GM12878 (cell line): ENCODE measurements around the gene CCDC106. TPM values are rescaled to one million over a fixed set of nuclear protein-coding genes. Genes with fewer than 3 reads are reported as not detected.

Experiments used
- ATAC-seq: fragments of 200-7000 bp; cut with Tn5 transposase; 3 replicates; pipeline ENCODE4 v1.9.1; 2020; ENCODE audit warnings: mild to moderate bottlenecking, moderate library complexity
- BruUV-seq: library from RNA; stranded (reverse); fragments of 400-500 nt; replicated peaks from 2 replicates; lab custom pipeline; 2021; lab: Mats Ljungman, UMichigan
- CTCF ChIA-PET: fragments of 300-600 bp; sonication (Branson Sonifier 250); formaldehyde crosslinking; extraction: SDS; loops from one replicate; lab custom pipeline; 2021; ENCODE audit warnings: inconsistent platforms; lab: Yijun Ruan, JAX
- POLR2A ChIA-PET: fragments of 350-600 bp; formaldehyde crosslinking; extraction: SDS; loops from one replicate; lab custom pipeline; 2021; ENCODE audit warnings: inconsistent platforms; lab: Charles Lee
- RAD21 ChIA-PET: fragments of 300-600 bp; sonication (Branson Sonifier 250); formaldehyde crosslinking; loops from one replicate; lab custom pipeline; 2023; ENCODE audit warnings: antibody characterized with exemption; ENCODE audit not compliant: unreplicated experiment; lab: Charles Lee
- SMC1A ChIA-PET: fragments of 300-600 bp; sonication (Branson Sonifier 250); formaldehyde crosslinking; loops from one replicate; lab custom pipeline; 2023; ENCODE audit not compliant: unreplicated experiment, uncharacterized antibody; lab: Charles Lee
- DNase-seq: peaks from one replicate; pipeline ENCODE4 v3.0.0-alpha.2; 2011; ENCODE audit warnings: low read depth, low spot score
- FAIRE-seq: peaks from 3 replicates; lab custom pipeline; 2011; peaks lifted over from hg19 to GRCh38; lab: Jason Lieb, UNC
- H2AFZ ChIP-seq: 2 replicates; pipeline ENCODE4 v1.6.0; 2011; ENCODE audit warnings: low read depth, low read length, control low read depth; ENCODE audit not compliant: control insufficient read depth
- H3K27ac ChIP-seq: 2 replicates; pipeline ENCODE4 v1.5.1; 2011; ENCODE audit warnings: control low read depth; ENCODE audit not compliant: control insufficient read depth, insufficient read depth
- H3K27me3 ChIP-seq, 2 experiments: replicated peaks in 1 of 2; 2 replicates each; pipeline versions ENCODE4 v1.6.0 to v1.6.1; 2011; ENCODE audit warnings: low read length in 1 of 2; ENCODE audit not compliant: control insufficient read depth in 2 of 2, insufficient read depth in 2 of 2
- H3K36me3 ChIP-seq, 2 experiments: 2 replicates each; pipeline ENCODE4 v1.5.1; 2011; ENCODE audit warnings: low read length in 1 of 2; ENCODE audit not compliant: control insufficient read depth in 2 of 2, insufficient read depth in 2 of 2
- H3K4me1 ChIP-seq: 2 replicates; pipeline ENCODE4 v1.6.1; 2011; ENCODE audit warnings: mild to moderate bottlenecking, low read length, moderate library complexity, mixed read lengths; ENCODE audit not compliant: control insufficient read depth, insufficient read depth
- H3K4me2 ChIP-seq: 2 replicates; pipeline ENCODE4 v1.6.0; 2011; ENCODE audit warnings: control low read depth; ENCODE audit not compliant: control insufficient read depth, insufficient read depth
- H3K4me3 ChIP-seq: fragments of 200-600 bp; sonication (generic); 2 replicates; pipeline ENCODE4 v1.5.1; 2016
- H3K79me2 ChIP-seq: 2 replicates; pipeline ENCODE4 v1.6.0; 2011; ENCODE audit warnings: low read length; ENCODE audit not compliant: control insufficient read depth, insufficient read depth
- H3K9ac ChIP-seq: 2 replicates; pipeline ENCODE4 v1.8.0; 2011; ENCODE audit warnings: low read length, control low read depth, mixed read lengths; ENCODE audit not compliant: control insufficient read depth, insufficient read depth
- H3K9me3 ChIP-seq: replicated peaks from 3 replicates; pipeline ENCODE4 v1.5.1; 2011; ENCODE audit warnings: mild to moderate bottlenecking, low read length; ENCODE audit not compliant: control insufficient read depth, insufficient read depth
- H4K20me1 ChIP-seq: 2 replicates; pipeline ENCODE4 v1.6.0; 2011; ENCODE audit not compliant: control insufficient read depth, insufficient read depth
- BCLAF1 ChIP-seq: fragments of 450-650 bp; IDR thresholded peaks from 2 replicates; pipeline ENCODE4 v1.6.1; 2017; ENCODE audit warnings: antibody characterized with exemption, mild to moderate bottlenecking, moderate library complexity
- CHD2 ChIP-seq: IDR thresholded peaks from 2 replicates; pipeline ENCODE4 v1.6.1; 2011; ENCODE audit warnings: low read depth, low read length, improper control_type of control experiment, borderline replicate concordance
- HSF1 ChIP-seq: fragments of 150-350 bp; IDR thresholded peaks from 2 replicates; pipeline ENCODE4 v1.6.1; 2014; ENCODE audit warnings: mild to moderate bottlenecking, low read depth, low read length
- JUNB ChIP-seq: IDR thresholded peaks from 2 replicates; pipeline ENCODE4 v1.6.1; 2016; ENCODE audit warnings: antibody characterized with exemption, mild to moderate bottlenecking
- MEF2B ChIP-seq: fragments of 450-650 bp; IDR thresholded peaks from 2 replicates; pipeline ENCODE4 v1.6.1; 2018; ENCODE audit warnings: mild to moderate bottlenecking, moderate library complexity; ENCODE audit not compliant: partially characterized antibody, poor library complexity, severe bottlenecking
- YBX1 ChIP-seq: fragments of 450-650 bp; IDR thresholded peaks from 2 replicates; pipeline ENCODE4 v1.6.1; 2016; ENCODE audit warnings: antibody characterized with exemption
- WGBS: methylation state at CpG from one replicate; pipeline ENCODE4 v1.1.6; 2016; ENCODE audit warnings: low lambda C conversion rate; ENCODE audit not compliant: insufficient replicate concordance, insufficient coverage; ENCODE audit errors: missing lambda C conversion rate; 5-methylcytosine and 5-hydroxymethylcytosine counted together
- in situ Hi-C: fragments of 300-500 bp; cut with MboI; formaldehyde crosslinking; loops from 9 replicates; pipeline ENCODE4 v1.14.3; 2018; ENCODE audit warnings: mixed read lengths
- intact Hi-C: fragments of 100-400 bp; cut with micrococcal nuclease; formaldehyde crosslinking; loops from one replicate; pipeline ENCODE4 v1.14.2; 2022; ENCODE audit not compliant: unreplicated experiment
- polyA plus RNA-seq, 11 experiments: library from polyadenylated mRNA; depleted of rRNA in 4 of 11; unstranded in 6 of 11; stranded (reverse) in 5 of 11; fragments of >200 nt; fragmentation: Nextera tagmentation in 4 of 11; fragmentation: Illumina TruSeq in 1 of 11; extraction: Ambion mirVana in 4 of 11; extraction: Trizol in 1 of 11; gene quantifications; 1 replicate in 1 of 11; 2 replicates in 10 of 11; pipeline versions ENCODE4 v1.2.1 to v1.2.3, GENCODE V29; 2011 to 2016; ENCODE audit warnings: inconsistent platforms in 2 of 11, missing spikeins in 2 of 11, low read depth in 1 of 11
- total RNA-seq, 4 experiments: library from RNA; depleted of rRNA in 3 of 4; stranded (reverse); fragments of >200 nt in 3 of 4; fragmentation: Illumina TruSeq in 1 of 4; extraction: Trizol in 1 of 4; gene quantifications; 2 replicates each; pipeline versions ENCODE4 v1.2.1 to v1.2.3, GENCODE V29; 2013 to 2021
- TF ChIP-seq, protein P1 (sequence below): fragments of 450-650 bp; IDR thresholded peaks from 2 replicates; pipeline ENCODE4 v1.6.1; 2017; ENCODE audit warnings: borderline replicate concordance
- TF ChIP-seq, protein P2 (sequence below): IDR thresholded peaks from 2 replicates; pipeline ENCODE4 v1.6.1; 2012; ENCODE audit warnings: improper control_type of control experiment, low read depth, low read length; ENCODE audit not compliant: insufficient replicate concordance

Gene CCDC106
- total and polyA plus RNA-seq, 10 of the 15 experiments (the other 5 are each of a cell fraction or from before 2014, with no cell fraction given) = 0.04 to 35.9 (median 19.8) TPM

DNA sequence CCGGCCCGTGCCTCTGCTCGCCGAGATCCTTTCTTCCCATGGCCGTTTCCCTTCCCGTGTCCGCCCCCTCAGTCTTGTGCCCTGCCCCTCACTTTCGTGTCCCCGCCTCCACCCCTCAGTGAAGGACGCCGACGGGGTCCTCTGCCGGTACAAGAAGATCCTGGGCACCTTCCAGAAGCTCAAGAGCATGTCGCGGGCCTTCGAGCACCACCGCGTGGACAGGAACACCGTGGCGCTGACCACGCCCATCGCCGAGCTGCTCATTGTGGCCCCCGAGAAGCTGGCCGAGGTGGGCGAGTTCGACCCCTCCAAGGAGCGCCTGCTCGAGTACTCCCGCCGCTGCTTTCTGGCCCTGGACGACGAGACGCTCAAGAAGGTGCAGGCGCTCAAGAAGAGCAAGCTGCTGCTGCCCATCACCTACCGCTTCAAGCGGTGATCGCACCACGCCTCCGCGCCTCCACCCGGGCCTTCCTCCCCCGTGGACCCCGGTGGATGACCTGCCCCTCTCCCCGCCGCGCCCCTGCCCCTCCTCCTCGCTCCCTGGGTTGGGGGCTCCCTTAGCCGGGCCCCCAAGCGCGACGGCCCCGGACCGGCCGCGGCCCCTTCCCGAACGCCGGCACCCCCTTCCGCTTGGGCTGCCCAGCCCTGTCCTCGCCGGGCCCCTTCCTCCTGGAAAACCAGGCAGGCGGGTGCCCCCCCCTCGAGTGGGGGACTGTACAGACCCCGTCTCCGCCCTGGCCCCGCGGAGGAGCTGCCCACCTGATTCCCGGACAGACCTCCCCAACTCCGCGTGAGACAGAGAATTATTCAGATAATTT, 4.5 kb downstream of the CCDC106 start:
- Histone ChIP-seq H3K4me1 (peaks cover 9% of the 10 kb centered on the region), H3K27me3 (no peaks in the 10 kb centered on the region), H3K4me3 (no peak overlapping the region), H3K36me3 (peaks cover 0 to 1% of the 10 kb centered on the region in 2 experiments; a peak in 2 of 4 replicates), H4K20me1 (peaks cover 4% of the 10 kb centered on the region), H3K9ac (no peak overlapping the region), H3K4me2 (no peak overlapping the region), H3K27ac (no peak overlapping the region), H3K9me3 (no peaks in the 10 kb centered on the region), H2AFZ (no peak overlapping the region), H3K79me2 (peaks cover 47% of the 10 kb centered on the region)
- WGBS = 94% methylated on average over 41 of the region's 71 CpGs
- FAIRE-seq (no peak), ATAC-seq (no peak), DNase-seq (no peak)
- intact Hi-C loops = no loop called here
- BruUV-seq = no TSS peak
- ChIA-PET POLR2A (interaction anchor here (0.7 to 0.9 kb wide), 2 partner anchors 16 to 20 kb away, joined by 6 to 8 read pairs; no protein-coding TSS in a partner anchor), CTCF (interaction anchor here (0.6 to 3.6 kb wide), 12 partner anchors 8 to 1274 kb away, joined by 3 to 85 read pairs (median 5); no protein-coding TSS in a partner anchor), SMC1A (interaction anchor here (2.6 kb wide), 1 partner anchor 19 kb away, joined by 28 read pairs; no protein-coding TSS in a partner anchor), RAD21 (interaction anchor here (0.9 kb wide), 1 partner anchor 20 kb away, joined by 10 read pairs; no protein-coding TSS in a partner anchor)
- in situ Hi-C loops = loop anchor here (5.0 to 25.0 kb wide), 3 partner anchors 660 to 1515 kb away; partner anchors contain the start of genes CNOT3, LENG9 and ZSCAN5A
- no peak for TF ChIP-seq HSF1
- no peak for TF ChIP-seq CHD2
- no peak for TF ChIP-seq JUNB
- TF ChIP-seq, protein P1, sequence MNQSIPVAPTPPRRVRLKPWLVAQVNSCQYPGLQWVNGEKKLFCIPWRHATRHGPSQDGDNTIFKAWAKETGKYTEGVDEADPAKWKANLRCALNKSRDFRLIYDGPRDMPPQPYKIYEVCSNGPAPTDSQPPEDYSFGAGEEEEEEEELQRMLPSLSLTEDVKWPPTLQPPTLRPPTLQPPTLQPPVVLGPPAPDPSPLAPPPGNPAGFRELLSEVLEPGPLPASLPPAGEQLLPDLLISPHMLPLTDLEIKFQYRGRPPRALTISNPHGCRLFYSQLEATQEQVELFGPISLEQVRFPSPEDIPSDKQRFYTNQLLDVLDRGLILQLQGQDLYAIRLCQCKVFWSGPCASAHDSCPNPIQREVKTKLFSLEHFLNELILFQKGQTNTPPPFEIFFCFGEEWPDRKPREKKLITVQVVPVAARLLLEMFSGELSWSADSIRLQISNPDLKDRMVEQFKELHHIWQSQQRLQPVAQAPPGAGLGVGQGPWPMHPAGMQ = no peak
- TF ChIP-seq BCLAF1 = no peak
- TF ChIP-seq YBX1 = no peak
- TF ChIP-seq, protein P2, sequence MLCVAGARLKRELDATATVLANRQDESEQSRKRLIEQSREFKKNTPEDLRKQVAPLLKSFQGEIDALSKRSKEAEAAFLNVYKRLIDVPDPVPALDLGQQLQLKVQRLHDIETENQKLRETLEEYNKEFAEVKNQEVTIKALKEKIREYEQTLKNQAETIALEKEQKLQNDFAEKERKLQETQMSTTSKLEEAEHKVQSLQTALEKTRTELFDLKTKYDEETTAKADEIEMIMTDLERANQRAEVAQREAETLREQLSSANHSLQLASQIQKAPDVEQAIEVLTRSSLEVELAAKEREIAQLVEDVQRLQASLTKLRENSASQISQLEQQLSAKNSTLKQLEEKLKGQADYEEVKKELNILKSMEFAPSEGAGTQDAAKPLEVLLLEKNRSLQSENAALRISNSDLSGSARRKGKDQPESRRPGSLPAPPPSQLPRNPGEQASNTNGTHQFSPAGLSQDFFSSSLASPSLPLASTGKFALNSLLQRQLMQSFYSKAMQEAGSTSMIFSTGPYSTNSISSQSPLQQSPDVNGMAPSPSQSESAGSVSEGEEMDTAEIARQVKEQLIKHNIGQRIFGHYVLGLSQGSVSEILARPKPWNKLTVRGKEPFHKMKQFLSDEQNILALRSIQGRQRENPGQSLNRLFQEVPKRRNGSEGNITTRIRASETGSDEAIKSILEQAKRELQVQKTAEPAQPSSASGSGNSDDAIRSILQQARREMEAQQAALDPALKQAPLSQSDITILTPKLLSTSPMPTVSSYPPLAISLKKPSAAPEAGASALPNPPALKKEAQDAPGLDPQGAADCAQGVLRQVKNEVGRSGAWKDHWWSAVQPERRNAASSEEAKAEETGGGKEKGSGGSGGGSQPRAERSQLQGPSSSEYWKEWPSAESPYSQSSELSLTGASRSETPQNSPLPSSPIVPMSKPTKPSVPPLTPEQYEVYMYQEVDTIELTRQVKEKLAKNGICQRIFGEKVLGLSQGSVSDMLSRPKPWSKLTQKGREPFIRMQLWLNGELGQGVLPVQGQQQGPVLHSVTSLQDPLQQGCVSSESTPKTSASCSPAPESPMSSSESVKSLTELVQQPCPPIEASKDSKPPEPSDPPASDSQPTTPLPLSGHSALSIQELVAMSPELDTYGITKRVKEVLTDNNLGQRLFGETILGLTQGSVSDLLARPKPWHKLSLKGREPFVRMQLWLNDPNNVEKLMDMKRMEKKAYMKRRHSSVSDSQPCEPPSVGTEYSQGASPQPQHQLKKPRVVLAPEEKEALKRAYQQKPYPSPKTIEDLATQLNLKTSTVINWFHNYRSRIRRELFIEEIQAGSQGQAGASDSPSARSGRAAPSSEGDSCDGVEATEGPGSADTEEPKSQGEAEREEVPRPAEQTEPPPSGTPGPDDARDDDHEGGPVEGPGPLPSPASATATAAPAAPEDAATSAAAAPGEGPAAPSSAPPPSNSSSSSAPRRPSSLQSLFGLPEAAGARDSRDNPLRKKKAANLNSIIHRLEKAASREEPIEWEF = no peak
- no peak for TF ChIP-seq MEF2B
